NCI-H1092 treated with DMSO at 0.1 percent for 48 hours (cell line): ENCODE measurements around the gene RFPL3.
"Not testable (repeated sequence)": the region's sequence is repeated elsewhere in the genome, so short reads cannot be mapped to it uniquely, and the experiment has no call there.

Experiments
- DNase-seq: peaks from one replicate; lab custom pipeline; 2025; lab: John Stamatoyannopoulos, UW

The RFPL3 gene

DNA sequence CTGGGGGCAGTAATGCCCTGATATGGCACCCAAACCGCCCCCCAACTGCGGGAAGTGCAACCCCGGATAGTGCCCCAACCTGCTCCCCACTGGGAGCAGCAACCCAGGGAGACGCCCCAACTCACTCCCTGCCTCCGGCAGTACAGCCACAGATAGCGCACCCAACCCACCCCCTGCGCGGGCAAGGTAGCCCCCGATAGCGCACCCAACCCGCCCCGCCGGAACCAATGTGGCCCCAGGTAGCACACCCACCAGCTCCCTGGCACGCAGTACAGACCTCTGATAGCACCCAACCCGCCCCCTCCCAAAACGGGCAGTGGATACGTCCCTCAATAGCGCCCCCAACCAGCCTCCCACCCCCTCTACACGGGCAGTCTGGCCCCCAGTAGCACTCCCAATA, 3.8 kb upstream of the RFPL3 start:
- no peak for DNase-seq

DNA sequence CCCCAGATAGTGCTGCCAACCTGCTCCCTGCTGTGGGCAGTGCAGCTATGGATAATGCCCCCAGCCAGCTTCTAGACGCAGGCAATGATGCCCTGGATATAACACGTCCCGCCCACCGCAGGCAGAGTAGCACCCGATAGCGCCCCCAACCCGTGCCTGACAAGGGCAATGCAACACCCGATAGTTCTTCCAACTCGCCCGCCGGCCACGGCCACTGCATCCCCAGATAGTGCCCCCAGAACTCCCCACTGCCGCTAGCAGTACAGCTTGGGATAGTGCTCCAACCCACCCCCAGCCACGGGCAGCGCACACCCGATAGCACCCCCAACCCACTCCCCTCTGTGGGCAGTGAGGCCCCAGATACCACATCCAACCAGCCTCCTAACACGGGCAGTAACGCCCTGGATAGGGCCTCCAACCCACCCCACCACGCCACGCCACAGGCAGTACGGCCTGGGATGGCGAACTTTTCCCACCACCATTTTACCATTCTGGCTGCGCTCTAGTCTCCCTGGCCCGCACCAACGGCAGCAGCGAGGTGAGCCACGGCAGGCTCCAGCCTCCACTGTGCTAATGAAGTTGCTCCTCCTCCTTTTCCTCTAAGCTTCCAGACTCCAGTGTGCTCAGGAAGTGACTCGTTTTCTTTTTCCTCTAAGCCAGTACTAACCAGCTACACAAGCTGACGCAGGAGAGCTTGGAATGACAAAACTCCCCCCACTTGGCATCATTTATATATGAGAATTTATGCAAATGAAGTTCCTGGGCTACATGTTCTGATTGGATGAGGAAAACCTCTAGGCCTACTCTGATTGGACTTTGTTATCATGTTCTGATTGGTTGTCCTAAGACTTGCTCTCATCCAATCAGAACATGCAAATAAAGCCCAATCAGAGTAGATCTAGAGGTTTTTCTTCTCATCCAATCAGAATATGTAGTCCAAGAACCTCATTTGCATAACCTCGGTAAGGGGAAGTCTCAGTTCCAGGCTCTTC, 3.0 kb upstream of the RFPL3 start:
- no peak for DNase-seq

DNA sequence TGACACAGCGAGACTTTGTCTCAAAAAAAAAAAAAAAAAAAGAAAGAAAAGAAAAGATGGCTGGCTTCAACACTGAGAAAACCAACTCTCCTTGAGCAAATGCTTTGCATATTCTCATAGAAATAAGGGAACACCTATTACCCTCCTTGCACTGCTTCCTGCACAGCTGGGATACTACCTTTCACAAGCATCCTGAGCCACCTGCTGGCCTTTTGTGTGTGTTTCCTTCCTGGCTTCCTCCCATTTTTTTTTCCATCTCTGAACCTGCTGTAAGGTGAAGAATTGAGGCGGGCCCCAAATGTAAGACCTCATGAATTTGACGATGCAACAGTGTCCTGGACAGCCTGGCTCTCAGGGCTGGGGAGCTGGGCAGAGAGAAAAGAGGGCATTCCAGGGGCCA, 1.9 kb upstream of the RFPL3 start:
- peak; percentile 2 for DNase-seq

DNA sequence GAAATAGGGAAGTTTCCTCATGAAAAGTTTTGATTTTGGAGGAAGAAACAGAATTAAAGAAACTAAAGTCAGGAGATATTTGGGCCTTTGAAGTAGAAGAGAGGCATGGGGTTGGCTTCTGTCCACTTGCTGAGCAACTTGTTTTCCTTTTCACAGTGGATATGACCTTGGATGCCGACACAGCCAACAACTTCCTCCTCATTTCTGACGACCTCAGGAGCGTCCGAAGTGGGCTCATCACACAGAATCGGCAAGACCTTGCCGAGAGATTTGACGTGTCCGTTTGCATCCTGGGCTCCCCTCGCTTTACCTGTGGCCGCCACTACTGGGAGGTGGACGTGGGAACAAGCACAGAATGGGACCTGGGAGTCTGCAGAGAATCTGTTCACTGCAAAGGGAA, 2.4 kb downstream of the RFPL3 start:
- not testable (repeated sequence) for DNase-seq

DNA sequence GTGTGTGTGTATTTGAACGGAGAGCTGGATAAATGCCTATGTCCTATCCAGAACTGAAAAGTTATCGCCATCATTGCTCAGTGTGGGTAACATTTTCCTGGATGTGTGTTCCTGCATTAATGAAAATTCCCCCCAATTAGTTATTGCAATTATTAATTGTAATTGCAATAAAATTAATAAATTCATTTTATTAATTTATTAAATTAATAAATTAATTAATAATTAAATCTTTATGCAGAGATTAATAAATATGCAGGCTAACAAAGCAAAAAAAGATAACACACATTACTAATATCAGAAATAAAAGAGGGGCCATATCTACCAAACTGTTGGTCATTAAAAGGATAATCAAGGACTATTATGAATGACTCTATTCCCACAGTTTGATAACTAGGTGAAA, 3.6 kb downstream of the RFPL3 start:
- DNase-seq = no peak

DNA sequence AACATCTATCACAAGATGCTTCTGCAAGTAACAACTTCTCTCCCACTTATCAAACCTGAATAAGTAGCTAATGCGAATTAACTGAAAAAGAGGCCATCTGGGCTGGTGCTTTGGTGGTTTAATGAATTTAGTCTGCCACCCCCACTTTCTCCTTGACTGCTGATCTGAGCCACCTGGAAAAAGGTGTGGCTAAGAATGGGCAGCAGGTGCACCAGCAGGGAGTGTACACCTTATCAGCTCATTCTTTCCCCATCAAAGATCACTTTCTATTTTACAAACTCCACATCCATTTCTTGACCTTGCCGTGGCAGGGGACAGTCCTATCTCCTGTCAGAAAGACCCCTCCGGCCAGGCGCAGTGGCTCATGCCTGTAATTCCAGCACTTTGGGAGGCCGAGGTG, 6.5 kb downstream of the RFPL3 start:
- no peak for DNase-seq

DNA sequence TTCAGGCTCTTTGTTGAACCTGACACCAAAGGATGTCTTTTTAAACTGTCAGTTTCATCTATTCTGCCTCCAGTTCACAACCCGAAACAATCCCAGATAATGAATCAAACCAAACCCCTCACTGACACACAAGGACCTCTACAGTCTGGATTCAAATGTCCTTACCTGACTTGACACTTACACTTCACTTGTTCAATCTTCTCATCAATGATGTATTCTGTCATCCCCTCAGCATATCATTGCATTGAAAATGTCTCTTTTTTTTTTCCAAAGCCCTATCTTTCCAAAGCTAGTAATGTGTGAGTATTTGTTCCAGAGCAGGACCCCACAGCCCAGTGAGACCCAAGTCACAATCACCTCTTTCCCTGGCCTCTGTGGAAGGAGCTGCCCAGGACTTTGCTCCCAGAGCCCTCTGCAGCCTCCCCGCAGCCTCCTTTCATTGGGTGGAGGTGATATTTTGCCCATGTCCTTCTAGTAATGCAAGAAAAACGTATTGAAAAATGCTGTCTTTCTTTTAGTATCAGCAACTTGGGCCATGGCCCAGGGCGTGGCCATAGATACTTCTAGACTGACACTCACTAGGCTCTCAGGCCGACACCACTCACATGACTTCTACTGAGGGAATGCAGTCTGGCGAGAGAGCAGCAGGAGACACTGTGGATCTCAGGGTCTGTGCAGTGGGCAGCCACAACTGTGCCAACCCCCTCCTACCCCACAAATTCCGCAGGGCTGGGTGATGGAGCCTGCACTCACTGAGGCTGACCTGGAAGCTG, 18.2 kb downstream of the RFPL3 start:
- no peak for DNase-seq

DNA sequence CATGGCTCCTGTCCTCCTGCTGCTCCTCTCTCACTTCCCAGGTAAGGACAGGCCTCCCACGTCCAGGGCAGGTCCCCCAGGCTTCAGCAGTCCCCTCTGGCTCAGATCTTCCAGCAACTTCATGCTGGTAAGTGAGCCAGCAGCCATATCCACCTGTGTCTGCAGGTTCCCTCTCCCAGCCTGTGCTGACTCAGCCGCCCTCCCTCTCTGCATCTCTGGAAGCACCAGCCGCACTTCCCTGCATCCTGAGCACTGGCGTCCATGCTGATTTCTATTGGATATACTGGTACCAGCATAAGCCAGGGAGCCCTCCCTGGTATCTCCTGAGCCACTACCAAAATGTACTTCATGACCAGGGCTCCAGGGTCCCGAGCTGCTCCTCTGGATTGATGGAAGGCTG, 19.0 kb downstream of the RFPL3 start:
- DNase-seq = no peak

DNA sequence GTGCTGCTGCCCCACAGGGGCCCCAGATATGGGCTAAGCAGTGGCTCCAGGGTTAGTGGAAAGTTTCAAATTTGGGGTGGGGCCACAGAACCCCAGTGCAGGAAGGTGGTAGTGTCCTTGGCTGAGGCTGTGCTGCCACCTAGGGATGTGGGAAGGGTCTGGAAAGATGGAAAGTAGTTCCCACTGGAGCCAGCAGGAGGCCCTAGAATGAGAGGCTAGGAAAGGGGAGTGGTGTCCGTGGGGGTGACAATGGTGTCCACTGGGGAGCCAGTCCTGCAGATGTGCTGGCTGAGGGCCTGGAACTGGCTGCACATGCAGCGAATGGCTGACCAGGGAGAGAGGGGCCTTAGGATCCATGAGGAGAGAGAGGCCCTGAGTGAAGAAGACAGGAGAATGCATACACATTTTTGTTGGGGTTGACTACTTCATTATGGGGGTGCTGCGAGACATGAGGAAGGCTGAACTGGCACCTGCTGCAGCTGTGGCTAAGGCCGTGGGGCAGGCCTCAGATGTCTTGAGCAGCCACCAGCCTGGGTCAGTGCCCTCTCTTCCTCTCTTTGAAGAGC, 21.1 kb downstream of the RFPL3 start:
- DNase-seq = peak; percentile 32

DNA sequence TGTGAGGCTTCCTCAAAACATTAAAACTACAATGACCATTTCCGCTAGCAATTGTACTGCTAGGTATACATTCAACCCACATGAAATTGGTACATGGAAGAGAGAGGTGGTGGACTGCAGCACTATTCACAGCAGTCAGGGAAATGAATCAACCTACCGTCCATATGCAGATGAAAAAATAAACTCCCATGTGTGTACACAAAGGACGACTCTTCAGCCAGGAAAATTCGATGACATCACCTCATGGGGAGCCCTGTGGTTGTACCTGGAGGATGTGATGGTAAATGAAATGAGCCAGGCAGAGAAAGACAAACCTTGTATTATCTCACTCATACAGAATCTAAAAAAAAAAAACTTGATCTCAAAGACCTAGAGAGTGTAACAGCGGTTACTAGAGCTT, 23.3 kb downstream of the RFPL3 start:
- DNase-seq = no peak

DNA sequence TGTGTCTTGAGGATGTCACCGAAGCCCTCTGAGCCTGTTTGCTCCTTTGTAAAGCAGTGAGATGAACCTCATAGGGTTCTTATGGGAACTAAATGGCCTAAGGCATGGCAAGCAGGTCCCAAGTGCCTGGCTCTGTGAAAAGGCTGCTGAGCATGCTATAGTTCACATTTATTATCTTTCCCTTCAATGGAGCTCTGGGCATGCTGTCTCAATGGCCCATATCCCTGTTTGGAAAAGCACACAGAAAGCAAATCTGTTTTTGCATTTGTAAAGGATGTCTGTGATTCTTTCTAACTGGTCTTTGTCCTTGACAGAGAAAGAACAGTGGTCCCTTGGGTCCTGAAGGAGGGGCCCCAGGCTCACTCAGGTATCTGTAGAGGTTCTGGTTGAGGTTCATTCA, 28.0 kb downstream of the RFPL3 start:
- no peak for DNase-seq

DNA sequence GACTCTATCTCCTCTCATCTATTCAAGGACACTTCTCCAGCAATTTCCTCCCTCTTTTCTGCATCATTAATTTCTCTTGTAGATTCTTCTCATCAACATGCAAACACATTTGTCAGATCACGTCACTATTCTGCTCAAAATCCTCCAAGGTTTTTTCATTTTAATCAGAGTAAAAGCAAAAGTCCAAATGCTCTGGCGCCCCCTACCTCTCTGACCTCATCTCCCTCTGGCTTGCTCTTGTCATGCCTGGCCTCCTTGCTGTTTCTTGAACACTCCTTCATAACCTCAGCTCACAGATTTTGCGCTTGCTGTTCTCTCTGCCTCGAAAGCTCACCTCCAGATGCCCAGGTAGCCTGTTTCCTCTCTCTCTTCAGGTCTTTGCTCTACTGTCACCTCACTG, 32.0 kb downstream of the RFPL3 start:
- DNase-seq = peak; percentile 16

DNA sequence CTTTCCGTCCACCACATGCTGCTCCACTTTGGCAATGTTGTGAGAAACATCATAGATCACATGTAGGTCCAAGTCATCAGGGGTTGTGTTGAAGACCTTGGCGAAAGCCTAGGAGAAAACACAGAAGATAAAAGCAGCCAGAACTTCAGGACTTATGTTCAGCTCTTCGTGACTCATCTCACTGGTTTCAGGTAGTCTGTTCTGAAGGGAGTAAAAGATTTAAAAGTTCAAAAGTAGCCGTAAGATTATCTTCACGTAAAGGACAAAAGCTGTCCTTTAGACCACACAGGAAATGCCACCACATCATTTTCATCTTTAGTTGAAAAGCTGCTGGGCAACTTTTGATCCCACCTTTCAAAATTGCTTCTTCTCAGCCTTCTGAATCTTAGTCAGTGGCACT, 37.4 kb downstream of the RFPL3 start:
- no peak for DNase-seq

DNA sequence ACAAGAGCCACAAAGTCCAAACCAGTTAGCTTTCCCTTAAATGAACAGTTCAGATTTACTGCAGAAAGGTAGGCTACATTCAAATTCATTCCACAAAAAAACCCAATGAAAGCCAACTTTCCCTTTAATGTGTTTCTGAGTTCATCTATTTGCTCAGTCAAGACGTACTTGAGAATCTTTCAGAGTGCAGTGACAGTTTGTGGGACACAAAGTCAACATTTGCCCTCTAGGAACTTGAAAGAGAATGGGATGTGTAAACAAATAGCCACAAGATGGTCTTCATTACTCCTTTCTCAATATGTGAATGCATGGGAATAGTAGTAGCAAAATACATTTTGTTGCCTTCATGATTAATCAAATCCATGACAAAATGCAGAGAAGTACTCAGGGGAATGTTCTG, 38.6 kb downstream of the RFPL3 start:
- no peak for DNase-seq

DNA sequence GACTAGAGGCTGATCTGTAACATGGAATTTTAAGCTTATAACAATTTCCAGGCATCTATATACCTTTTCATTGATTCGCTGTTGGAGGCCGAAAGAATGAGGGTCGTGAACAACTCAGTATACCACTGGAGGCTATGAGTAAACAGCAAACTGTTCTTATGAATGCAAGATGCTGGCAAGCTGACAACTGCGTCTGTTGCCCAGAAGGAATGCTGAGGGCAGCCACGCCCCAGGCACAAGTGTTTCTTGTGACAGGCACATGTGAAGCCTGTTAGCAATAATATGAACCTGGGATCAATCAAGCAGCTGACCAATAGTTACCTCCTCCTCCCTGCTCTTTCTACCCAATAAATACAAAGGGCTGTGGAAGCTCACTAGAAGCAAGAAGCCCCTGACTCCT, 39.1 kb downstream of the RFPL3 start:
- no peak for DNase-seq

DNA sequence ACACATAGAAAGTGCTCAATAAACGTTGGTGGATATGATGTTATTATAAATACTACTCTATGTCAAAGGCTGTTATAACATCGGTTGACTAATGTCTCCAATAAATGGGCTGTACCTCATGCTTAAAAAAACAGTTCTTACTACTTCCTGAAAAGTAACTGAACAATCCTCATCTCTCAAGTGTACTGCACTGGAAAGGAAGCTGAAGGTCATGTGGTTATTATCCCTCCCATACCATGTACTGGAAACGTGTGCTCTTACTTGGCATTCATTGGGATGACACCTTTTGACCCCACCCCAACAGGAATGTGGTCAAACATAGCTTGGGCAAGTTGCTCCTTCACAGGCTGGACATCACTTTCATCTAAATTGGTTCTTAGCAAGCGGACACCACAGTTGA, 43.8 kb downstream of the RFPL3 start:
- DNase-seq = no peak

DNA sequence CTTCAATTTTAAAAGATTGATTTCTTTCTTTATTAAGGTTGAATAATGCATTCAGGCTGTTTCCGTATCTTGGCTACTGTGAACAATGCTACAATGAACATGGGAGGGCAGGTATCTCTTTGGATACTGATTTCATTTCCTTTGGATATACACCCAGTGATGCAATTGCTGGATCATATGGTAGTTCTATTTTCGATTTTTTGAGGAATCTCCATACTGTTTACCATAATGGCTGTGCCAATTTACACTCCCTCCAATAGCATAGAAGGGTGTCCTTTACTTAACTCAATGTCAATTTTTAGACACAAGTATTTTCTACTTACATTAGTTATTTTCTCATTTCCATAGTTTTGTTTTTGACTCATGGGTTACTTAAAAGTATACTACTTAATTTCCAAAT, 46.4 kb downstream of the RFPL3 start:
- no peak for DNase-seq

DNA sequence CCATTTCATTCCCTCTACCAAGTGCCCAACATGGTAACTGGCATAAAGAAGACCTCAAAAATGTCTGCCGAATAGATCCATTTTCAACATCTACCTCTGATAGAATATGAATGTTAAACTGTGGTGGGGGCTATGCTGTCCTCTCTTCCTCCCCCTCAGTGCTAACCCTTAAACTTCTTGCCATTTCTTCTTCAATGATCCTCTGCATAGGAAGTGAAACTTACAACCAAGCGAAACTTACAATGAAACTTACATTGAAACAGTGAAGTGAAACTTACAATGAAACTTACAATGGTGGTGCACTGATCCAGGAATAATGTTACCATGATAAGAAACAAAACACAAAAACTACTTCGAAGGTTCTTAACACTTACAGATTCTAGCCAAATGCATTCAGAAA, 49.6 kb downstream of the RFPL3 start:
- DNase-seq = no peak

DNA sequence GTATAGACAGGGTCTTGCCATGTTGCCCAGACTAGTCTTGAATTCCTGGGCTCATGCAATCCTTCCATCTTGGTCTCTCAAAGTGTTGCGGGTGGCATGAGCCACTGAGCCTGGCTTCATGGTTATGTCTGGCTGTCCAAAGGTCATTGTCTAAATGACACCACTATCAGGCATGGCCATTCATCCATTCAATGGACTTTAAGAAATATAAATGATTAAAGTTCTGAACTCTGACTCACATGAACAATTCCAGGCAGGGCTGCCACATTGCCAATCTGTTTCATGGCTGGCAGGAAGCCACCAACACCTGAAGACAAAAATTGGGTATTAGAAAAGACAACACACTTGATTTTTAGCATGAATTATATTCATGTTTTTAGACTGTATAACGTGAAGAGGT, 50.3 kb downstream of the RFPL3 start:
- no peak for DNase-seq

DNA sequence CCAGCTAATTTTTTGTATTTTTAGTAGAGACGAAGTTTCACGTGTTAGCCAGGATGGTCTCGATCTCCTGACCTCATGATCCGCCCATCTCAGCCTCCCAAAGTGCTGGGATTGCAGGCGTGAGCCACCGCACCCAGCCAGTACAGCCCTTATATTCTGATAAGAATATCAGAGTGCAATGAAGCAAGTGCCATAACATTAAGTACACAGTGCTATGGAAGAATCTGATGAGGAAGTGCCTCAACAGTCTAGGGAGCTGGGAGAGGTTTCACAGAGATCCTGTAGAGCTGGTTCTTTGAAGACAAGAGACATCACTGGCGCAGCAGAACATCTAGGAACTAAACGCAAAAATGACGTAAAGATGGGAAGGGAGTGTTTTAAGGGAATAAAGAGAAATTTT, 52.3 kb downstream of the RFPL3 start:
- no peak for DNase-seq

DNA sequence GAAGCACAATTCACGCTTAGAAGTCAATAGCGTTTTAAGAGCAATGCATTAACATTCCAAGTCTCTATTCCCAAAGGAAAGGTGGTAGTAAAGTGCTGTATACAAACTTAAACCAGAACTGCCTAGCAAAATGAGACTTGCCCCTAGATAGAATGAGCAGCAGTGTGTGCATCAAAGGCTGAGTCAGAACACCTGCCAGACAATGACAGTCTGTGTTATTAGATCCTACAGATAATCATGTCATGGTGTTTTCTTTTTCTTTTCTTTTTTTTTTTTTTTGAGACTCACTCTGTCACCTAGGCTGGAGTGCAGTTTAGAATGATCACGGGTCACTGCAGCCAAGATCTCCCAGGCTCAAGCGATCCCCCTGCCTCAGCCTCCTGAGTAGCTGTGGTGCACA, 52.8 kb downstream of the RFPL3 start:
- DNase-seq = no peak
